ENCODE measurements around the gene PUS10.
"Not testable (repeated sequence)": the region's sequence is repeated elsewhere in the genome, so short reads cannot be mapped to it uniquely, and the experiment has no call there.

PUS10 gene

GRCh38 chr2:60926741-60927552, 91.1 kb downstream of the PUS10 start:
- DNase-seq (ENCODE audit: low spot score) = no peak

GRCh38 chr2:60925994-60926740, 91.9 kb downstream of the PUS10 start:
- DNase-seq (ENCODE audit: low spot score) = no peak

GRCh38 chr2:60907329-60907728, 110.7 kb downstream of the PUS10 start:
- DNase-seq (ENCODE audit: low spot score) = no peak

GRCh38 chr2:60906395-60906794, 111.7 kb downstream of the PUS10 start:
- DNase-seq (ENCODE audit: low spot score) = no peak

GRCh38 chr2:60905867-60906266, 112.2 kb downstream of the PUS10 start:
- not testable (repeated sequence) for DNase-seq (ENCODE audit: low spot score)

- not testable (repeated sequence) for DNase-seq (ENCODE audit: low spot score)
These were observed 116.8 kb downstream of the PUS10 start for GRCh38 chr2:60901296-60901695.

- no peak for DNase-seq (ENCODE audit: low spot score)
These were observed 118.2 kb downstream of the PUS10 start for GRCh38 chr2:60899892-60900249.

GRCh38 chr2:60899230-60899891, 118.7 kb downstream of the PUS10 start:
- no peak for DNase-seq (ENCODE audit: low spot score)

- DNase-seq (ENCODE audit: low spot score) = no peak
These were observed 119.5 kb downstream of the PUS10 start for GRCh38 chr2:60898567-60898966.

Measured in SW480 (cell line).